HG03571 (cell line): ENCODE measurements around the gene ZFAND2A.
"Not testable (repeated sequence)": the region's sequence is repeated elsewhere in the genome, so short reads cannot be mapped to it uniquely, and the experiment has no call there.

Experiments used
- ATAC-seq: cut with Tn5 transposase; IDR thresholded peaks from one replicate; pipeline ENCODE4 v1.9.1; 2021; ENCODE audit not compliant: unreplicated experiment

Gene ZFAND2A

GRCh38 chr7:1127001-1127400 is 33.0 kb downstream of the ZFAND2A start:
- no peak for ATAC-seq

GRCh38 chr7:1125603-1125969 is 34.4 kb downstream of the ZFAND2A start:
- no peak for ATAC-seq

- ATAC-seq, result no peak
Observed at GRCh38 chr7:1124816-1125602, 35.0 kb downstream of the ZFAND2A start.

- ATAC-seq, result no peak
Observed at GRCh38 chr7:1124164-1124563, 35.8 kb downstream of the ZFAND2A start.

- no peak for ATAC-seq
Observed at GRCh38 chr7:1123715-1124114, 36.3 kb downstream of the ZFAND2A start.

GRCh38 chr7:1122832-1123501 is 37.0 kb downstream of the ZFAND2A start:
- no peak for ATAC-seq

- no peak for ATAC-seq
Observed at GRCh38 chr7:1121886-1122831, 37.8 kb downstream of the ZFAND2A start.

GRCh38 chr7:1121476-1121875 is 38.5 kb downstream of the ZFAND2A start:
- no peak for ATAC-seq

GRCh38 chr7:1120791-1121190 is 39.2 kb downstream of the ZFAND2A start:
- no peak for ATAC-seq

GRCh38 chr7:1119201-1119600 is 40.8 kb downstream of the ZFAND2A start:
- ATAC-seq, result no peak

- no peak for ATAC-seq
Observed at GRCh38 chr7:1117321-1117928, 42.6 kb downstream of the ZFAND2A start.

- not testable (repeated sequence) for ATAC-seq
Observed at GRCh38 chr7:1116383-1117008, 43.5 kb downstream of the ZFAND2A start.

GRCh38 chr7:1115171-1116045 is 44.6 kb downstream of the ZFAND2A start:
- ATAC-seq, result not testable (repeated sequence)

GRCh38 chr7:1114505-1114904 is 45.5 kb downstream of the ZFAND2A start:
- ATAC-seq, result no peak

GRCh38 chr7:1114088-1114487 is 45.9 kb downstream of the ZFAND2A start:
- ATAC-seq, result no peak

GRCh38 chr7:1113548-1113885 is 46.5 kb downstream of the ZFAND2A start:
- ATAC-seq, result no peak

GRCh38 chr7:1112625-1113547 is 47.1 kb downstream of the ZFAND2A start:
- no peak for ATAC-seq

- no peak for ATAC-seq
Observed at GRCh38 chr7:1112109-1112508, 47.9 kb downstream of the ZFAND2A start.

- ATAC-seq, result no peak
Observed at GRCh38 chr7:1111156-1111555, 48.8 kb downstream of the ZFAND2A start.
